HEK293 (cell line): ENCODE results near the gene MAP3K20.

Source experiments
- CTCF ChIA-PET: fragments of 350-600 bp; formaldehyde crosslinking; extraction: SDS; loops from one replicate; lab custom pipeline; 2021; ENCODE audit warnings: antibody characterized with exemption; lab: Yijun Ruan, JAX
- POLR2A ChIA-PET: fragments of 300-600 bp; formaldehyde crosslinking; extraction: SDS; loops from one replicate; lab custom pipeline; 2020; ENCODE audit warnings: antibody characterized with exemption, inconsistent platforms; lab: Yijun Ruan, JAX
- H3K27ac ChIP-seq: fragments of 200-500 bp; sonication (Bioruptor generic); 2 replicates; pipeline ENCODE4 v1.5.1; 2014; ENCODE audit warnings: low read depth, low read length, control low read depth, inconsistent platforms; ENCODE audit errors: extremely low read depth
- H3K36me3 ChIP-seq, 2 experiments: fragments of 200-500 bp in 1 of 2; sonication (Bioruptor generic) in 1 of 2; 1 replicate in 1 of 2; 2 replicates in 1 of 2; pipeline ENCODE4 v1.5.1; 2014 to 2017; ENCODE audit warnings: inconsistent platforms in 2 of 2, low read length in 2 of 2; ENCODE audit not compliant: control insufficient read depth in 2 of 2, insufficient read depth in 1 of 2
- H3K4me1 ChIP-seq: fragments of 200-500 bp; sonication (Bioruptor generic); 2 replicates; pipeline ENCODE4 v1.5.1; 2014; ENCODE audit warnings: mild to moderate bottlenecking, low read length, inconsistent platforms; ENCODE audit not compliant: control insufficient read depth, insufficient read depth
- H3K4me3 ChIP-seq: 2 replicates; pipeline ENCODE4 v1.5.1; 2011; ENCODE audit warnings: low read depth, mild to moderate bottlenecking, control low read depth, low read length, moderate library complexity
- H3K9me3 ChIP-seq: fragments of 200-500 bp; sonication (Bioruptor generic); 2 replicates; pipeline ENCODE4 v1.5.1; 2014; ENCODE audit warnings: low read depth, low read length, inconsistent platforms; ENCODE audit not compliant: control insufficient read depth, insufficient read depth
- BCL11B ChIP-seq: fragments of 450-650 bp; formaldehyde crosslinking; IDR thresholded peaks from 2 replicates; pipeline ENCODE4 v1.5.1; 2016; ENCODE audit warnings: low read depth, missing biosample characterization, missing genetic modification characterization
- CTCF ChIP-seq: fragments of 450-650 bp; formaldehyde crosslinking; IDR thresholded peaks from 2 replicates; pipeline ENCODE4 v1.5.1; 2016; ENCODE audit warnings: missing biosample characterization, missing genetic modification characterization
- GLI2 ChIP-seq: fragments of 450-650 bp; formaldehyde crosslinking; IDR thresholded peaks from 2 replicates; pipeline ENCODE4; 2017; ENCODE audit warnings: missing biosample characterization, missing genetic modification characterization, low read depth, borderline replicate concordance
- GLIS1 ChIP-seq: fragments of 450-650 bp; formaldehyde crosslinking; IDR thresholded peaks from 2 replicates; pipeline ENCODE4 v1.5.1; 2016; ENCODE audit warnings: missing biosample characterization, missing genetic modification characterization
- GLIS2 ChIP-seq: fragments of 450-650 bp; formaldehyde crosslinking; IDR thresholded peaks from 2 replicates; pipeline ENCODE4 v1.5.1; 2016; ENCODE audit warnings: missing biosample characterization, missing genetic modification characterization
- KLF9 ChIP-seq: fragments of 450-650 bp; formaldehyde crosslinking; IDR thresholded peaks from 2 replicates; pipeline ENCODE4 v1.5.1; 2016; ENCODE audit warnings: missing biosample characterization, missing genetic modification characterization, low read depth
- SCRT1 ChIP-seq: fragments of 450-650 bp; formaldehyde crosslinking; IDR thresholded peaks from 2 replicates; pipeline ENCODE4 v1.5.1; 2016; ENCODE audit warnings: missing biosample characterization, missing genetic modification characterization, borderline replicate concordance
- TRIM28 ChIP-seq: IDR thresholded peaks from 2 replicates; pipeline ENCODE4 v1.6.1; 2011; ENCODE audit warnings: low read length, control low read depth, borderline replicate concordance
- TSHZ1 ChIP-seq: fragments of 450-650 bp; formaldehyde crosslinking; IDR thresholded peaks from 2 replicates; pipeline ENCODE4 v1.5.1; 2016; ENCODE audit warnings: missing biosample characterization, missing genetic modification characterization, borderline replicate concordance
- ZBTB6 ChIP-seq: fragments of 450-650 bp; formaldehyde crosslinking; IDR thresholded peaks from 2 replicates; pipeline ENCODE4 v1.5.1; 2017; ENCODE audit warnings: missing biosample characterization, missing genetic modification characterization
- ZEB2 ChIP-seq: fragments of 450-650 bp; formaldehyde crosslinking; IDR thresholded peaks from 2 replicates; pipeline ENCODE4 v1.5.1; 2016; ENCODE audit warnings: missing biosample characterization, missing genetic modification characterization
- ZNF112 ChIP-seq: fragments of 450-650 bp; formaldehyde crosslinking; IDR thresholded peaks from 2 replicates; pipeline ENCODE4 v1.5.0; 2017; ENCODE audit warnings: missing biosample characterization, missing genetic modification characterization
- ZNF132 ChIP-seq: fragments of 450-650 bp; formaldehyde crosslinking; IDR thresholded peaks from 2 replicates; pipeline ENCODE4 v1.5.1; 2017; ENCODE audit warnings: missing biosample characterization, missing genetic modification characterization, borderline replicate concordance
- ZNF157 ChIP-seq: fragments of 450-650 bp; formaldehyde crosslinking; IDR thresholded peaks from 2 replicates; pipeline ENCODE4 v1.5.1; 2016; ENCODE audit warnings: missing biosample characterization, missing genetic modification characterization
- ZNF221 ChIP-seq: fragments of 450-650 bp; formaldehyde crosslinking; IDR thresholded peaks from 2 replicates; pipeline ENCODE4 v1.5.1; 2017; ENCODE audit warnings: missing biosample characterization, missing genetic modification characterization, borderline replicate concordance
- ZNF23 ChIP-seq: fragments of 450-650 bp; formaldehyde crosslinking; IDR thresholded peaks from 2 replicates; pipeline ENCODE4 v1.5.1; 2016; ENCODE audit warnings: missing biosample characterization, missing genetic modification characterization, borderline replicate concordance
- ZNF362 ChIP-seq: fragments of 450-650 bp; formaldehyde crosslinking; IDR thresholded peaks from 2 replicates; pipeline ENCODE4 v1.5.1; 2016; ENCODE audit warnings: missing biosample characterization, missing genetic modification characterization
- ZNF501 ChIP-seq: fragments of 450-650 bp; formaldehyde crosslinking; IDR thresholded peaks from 2 replicates; pipeline ENCODE4 v1.5.1; 2016; ENCODE audit warnings: missing biosample characterization, missing genetic modification characterization
- ZNF561 ChIP-seq: fragments of 450-650 bp; IDR thresholded peaks from 2 replicates; pipeline ENCODE4 v1.5.1; 2018; ENCODE audit warnings: missing biosample characterization, missing genetic modification characterization, borderline replicate concordance
- ZNF610 ChIP-seq: fragments of 450-650 bp; formaldehyde crosslinking; IDR thresholded peaks from 2 replicates; pipeline ENCODE4 v1.5.1; 2016; ENCODE audit warnings: missing biosample characterization, missing genetic modification characterization, borderline replicate concordance
- ZNF626 ChIP-seq: fragments of 450-650 bp; sonication (Bioruptor Pico); formaldehyde crosslinking; IDR thresholded peaks from 2 replicates; pipeline ENCODE4 v1.5.1; 2018; ENCODE audit warnings: missing biosample characterization, missing genetic modification characterization, inconsistent platforms
- ZNF777 ChIP-seq: fragments of 450-650 bp; formaldehyde crosslinking; IDR thresholded peaks from 2 replicates; pipeline ENCODE4 v1.5.1; 2017; ENCODE audit warnings: missing biosample characterization, missing genetic modification characterization, borderline replicate concordance
- ZNF785 ChIP-seq: fragments of 450-650 bp; formaldehyde crosslinking; IDR thresholded peaks from 2 replicates; pipeline ENCODE4 v1.5.1; 2016; ENCODE audit warnings: missing biosample characterization, missing genetic modification characterization
- ZSCAN4 ChIP-seq: fragments of 450-650 bp; formaldehyde crosslinking; IDR thresholded peaks from 2 replicates; pipeline ENCODE4 v1.5.1; 2017; ENCODE audit warnings: missing biosample characterization, missing genetic modification characterization

MAP3K20 gene

GRCh38 chr2:173282795-173283545 is 207.3 kb downstream of the MAP3K20 start (continued):
- no peak for TF ChIP-seq TSHZ1 (tag by site-specific recombination)
- TF ChIP-seq ZNF23: no peak
- TF ChIP-seq, all 188 proteins: peak for 0

- no peaks in the 10 kb centered on the region for H3K4me1 ChIP-seq
- H3K9me3 ChIP-seq: no peaks in the 10 kb centered on the region
- ChIA-PET POLR2A (no interaction called here), CTCF (interaction anchor here (0.7 to 1.0 kb wide), 3 partner anchors 24 to 1285 kb away, joined by 3 to 4 read pairs (median 3); no protein-coding TSS in a partner anchor)
- no peaks in the 10 kb centered on the region for H3K36me3 ChIP-seq
- no peak for TF ChIP-seq ZNF112 (tag by site-specific recombination)
- no peak for TF ChIP-seq ZNF777 (tag by site-specific recombination)
- no peak for TF ChIP-seq KLF9 (tag by site-specific recombination)
- TF ChIP-seq SCRT1: no peak
- no peak for TF ChIP-seq ZNF610 (tag by site-specific recombination)
- no peak for TF ChIP-seq TRIM28
- TF ChIP-seq ZEB2 (tag by site-specific recombination): no peak
- TF ChIP-seq ZBTB6: no peak
- TF ChIP-seq ZNF221 (tag by site-specific recombination): no peak
- no peak for TF ChIP-seq ZNF561 (tag by site-specific recombination)
- no peak for TF ChIP-seq ZNF626 (tag by site-specific recombination)
- no peak for TF ChIP-seq GLI2 (tag by site-specific recombination)
- TF ChIP-seq ZNF785 (tag by site-specific recombination): no peak
- H3K4me3 ChIP-seq: no peak overlapping the region
- no peak overlapping the region for H3K27ac ChIP-seq
Observed at GRCh38 chr2:173286153-173286809, 210.6 kb downstream of the MAP3K20 start.

- ChIA-PET POLR2A (no interaction called here), CTCF (no interaction called here)
- H3K4me3 ChIP-seq: no peak overlapping the region
- no peaks in the 10 kb centered on the region for H3K4me1 ChIP-seq
- H3K27ac ChIP-seq: no peak overlapping the region
- TF ChIP-seq ZSCAN4 (tag by site-specific recombination): no peak
- TF ChIP-seq ZNF132 (tag by site-specific recombination): no peak
- TF ChIP-seq BCL11B (tag by site-specific recombination): no peak
- no peak for TF ChIP-seq GLIS1 (tag by site-specific recombination)
- no peak for TF ChIP-seq CTCF
- no peak for TF ChIP-seq ZNF157 (tag by site-specific recombination)
- TF ChIP-seq ZNF501: no peak
- no peak for TF ChIP-seq GLIS2 (tag by site-specific recombination)
- TF ChIP-seq ZNF362 (tag by site-specific recombination): no peak
- H3K9me3 ChIP-seq: no peaks in the 10 kb centered on the region
- no peaks in the 10 kb centered on the region for H3K36me3 ChIP-seq
Observed at GRCh38 chr2:173287594-173287993, 211.9 kb downstream of the MAP3K20 start.
